AG10803 (cell line): ENCODE data around the gene PRIM1.

ENCODE experiments used
- DNase-seq: peaks from one replicate; pipeline ENCODE4 v3.0.0; 2010; ENCODE audit warnings: low read depth
- H3K4me3 ChIP-seq: 2 replicates; pipeline ENCODE4 v1.5.1; 2011; ENCODE audit warnings: mild to moderate bottlenecking, low read length, control low read depth
- TF ChIP-seq, protein P1 (sequence below): conservative IDR thresholded peaks from 2 replicates; pipeline ENCODE4 v1.5.1; 2011; ENCODE audit warnings: mild to moderate bottlenecking, low read length, control low read depth, inconsistent platforms

The PRIM1 gene

DNA sequence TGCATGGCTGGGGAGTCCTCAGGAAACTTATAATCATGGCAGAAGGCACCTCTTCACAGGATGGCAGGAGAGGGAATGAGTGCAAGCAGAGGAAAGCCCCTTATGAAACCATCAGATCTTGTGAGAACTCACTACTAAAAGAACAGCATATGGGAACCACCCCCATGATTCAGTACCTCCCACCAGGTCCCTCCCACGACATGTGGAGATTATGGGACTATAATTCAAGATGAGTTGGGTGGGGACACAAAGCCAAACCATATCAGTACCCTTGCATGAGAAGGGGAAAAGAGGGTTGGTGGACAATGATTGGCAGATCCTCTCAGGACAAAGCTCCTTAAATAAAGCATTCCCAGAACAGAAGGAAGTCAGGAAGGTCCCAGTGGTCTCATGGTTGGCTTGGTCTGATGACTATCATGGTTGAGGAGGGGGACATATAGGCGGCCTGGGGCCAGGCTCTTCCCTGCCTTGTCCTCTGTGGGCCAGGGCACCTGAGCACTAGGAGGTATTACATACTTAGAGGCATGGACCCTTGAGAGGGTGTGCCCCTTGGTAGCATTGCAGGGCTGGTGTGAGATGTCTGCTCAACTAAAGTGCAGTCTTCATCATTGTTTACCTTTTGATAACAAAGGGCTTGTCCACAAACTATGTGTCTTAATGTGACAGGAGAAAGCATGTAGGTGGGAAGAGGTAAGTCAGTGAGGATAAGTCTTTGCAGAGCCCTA lies 33.2 kb upstream of the PRIM1 start:
- no peak overlapping the region for H3K4me3 ChIP-seq
- TF ChIP-seq, protein P1, sequence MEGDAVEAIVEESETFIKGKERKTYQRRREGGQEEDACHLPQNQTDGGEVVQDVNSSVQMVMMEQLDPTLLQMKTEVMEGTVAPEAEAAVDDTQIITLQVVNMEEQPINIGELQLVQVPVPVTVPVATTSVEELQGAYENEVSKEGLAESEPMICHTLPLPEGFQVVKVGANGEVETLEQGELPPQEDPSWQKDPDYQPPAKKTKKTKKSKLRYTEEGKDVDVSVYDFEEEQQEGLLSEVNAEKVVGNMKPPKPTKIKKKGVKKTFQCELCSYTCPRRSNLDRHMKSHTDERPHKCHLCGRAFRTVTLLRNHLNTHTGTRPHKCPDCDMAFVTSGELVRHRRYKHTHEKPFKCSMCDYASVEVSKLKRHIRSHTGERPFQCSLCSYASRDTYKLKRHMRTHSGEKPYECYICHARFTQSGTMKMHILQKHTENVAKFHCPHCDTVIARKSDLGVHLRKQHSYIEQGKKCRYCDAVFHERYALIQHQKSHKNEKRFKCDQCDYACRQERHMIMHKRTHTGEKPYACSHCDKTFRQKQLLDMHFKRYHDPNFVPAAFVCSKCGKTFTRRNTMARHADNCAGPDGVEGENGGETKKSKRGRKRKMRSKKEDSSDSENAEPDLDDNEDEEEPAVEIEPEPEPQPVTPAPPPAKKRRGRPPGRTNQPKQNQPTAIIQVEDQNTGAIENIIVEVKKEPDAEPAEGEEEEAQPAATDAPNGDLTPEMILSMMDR, result no peak
- DNase-seq, result no peak

DNA sequence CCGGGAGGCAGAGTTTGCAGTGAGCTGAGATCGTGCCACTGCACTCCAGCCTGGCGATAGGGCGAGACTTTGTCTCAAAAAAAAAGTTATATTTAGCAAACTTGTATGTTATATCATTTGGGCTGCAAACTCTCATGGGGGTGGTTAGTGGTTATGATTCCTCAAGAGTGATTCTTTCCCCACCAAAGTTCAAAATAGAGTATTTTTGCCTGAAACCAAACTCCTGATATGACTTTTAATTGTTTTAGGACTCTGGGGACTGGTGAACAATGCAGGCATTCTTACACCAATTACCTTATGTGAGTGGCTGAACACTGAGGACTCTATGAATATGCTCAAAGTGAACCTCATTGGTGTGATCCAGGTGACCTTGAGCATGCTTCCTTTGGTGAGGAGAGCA lies 29.6 kb upstream of the PRIM1 start:
- TF ChIP-seq, protein P1, result no peak
- no peak for DNase-seq
- H3K4me3 ChIP-seq, result no peak overlapping the region

DNA sequence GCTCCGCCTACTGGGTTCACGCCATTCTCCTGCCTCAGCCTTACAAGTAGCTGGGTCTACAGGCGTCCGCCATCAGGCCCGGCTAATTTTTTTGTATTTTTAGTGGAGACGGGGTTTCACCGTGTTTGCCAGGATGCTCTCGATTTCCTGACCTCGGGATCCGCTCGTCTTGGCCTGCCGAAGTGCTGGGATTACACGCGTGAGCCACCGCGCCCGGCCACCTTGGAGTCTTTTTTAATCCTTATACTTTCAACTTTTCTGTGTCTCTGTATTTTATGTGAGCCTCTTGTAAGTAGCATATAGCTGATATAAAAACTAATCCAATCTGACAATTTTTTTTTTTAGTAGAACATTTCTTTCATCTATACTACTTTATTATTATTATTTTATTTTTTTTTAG lies 26.6 kb upstream of the PRIM1 start:
- no peak for DNase-seq
- H3K4me3 ChIP-seq, result no peak overlapping the region

DNA sequence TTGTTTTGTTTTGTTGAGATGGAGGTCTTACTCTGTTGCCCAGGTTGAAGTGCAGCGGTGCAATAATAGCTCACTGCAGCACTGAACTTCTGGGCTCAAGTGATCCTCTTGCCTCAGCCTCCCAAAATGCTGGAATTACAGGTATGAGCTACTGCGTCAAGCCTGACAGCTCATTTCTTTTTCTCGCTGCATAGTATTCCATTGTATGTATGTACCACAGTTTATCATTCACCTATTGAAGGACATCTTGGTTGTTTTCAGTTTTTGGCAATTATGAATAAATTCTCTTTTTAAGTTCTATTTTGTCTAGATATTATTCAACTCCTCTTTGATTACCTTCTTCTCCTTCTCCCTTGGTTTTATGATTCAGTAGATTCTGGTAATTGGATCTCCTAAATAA lies 24.5 kb upstream of the PRIM1 start:
- TF ChIP-seq, protein P1, result no peak
- no peak for DNase-seq
- H3K4me3 ChIP-seq, result no peak overlapping the region

More for the DNA sequence above, 26.6 kb upstream of the PRIM1 start:
- TF ChIP-seq, protein P1, result no peak

DNA sequence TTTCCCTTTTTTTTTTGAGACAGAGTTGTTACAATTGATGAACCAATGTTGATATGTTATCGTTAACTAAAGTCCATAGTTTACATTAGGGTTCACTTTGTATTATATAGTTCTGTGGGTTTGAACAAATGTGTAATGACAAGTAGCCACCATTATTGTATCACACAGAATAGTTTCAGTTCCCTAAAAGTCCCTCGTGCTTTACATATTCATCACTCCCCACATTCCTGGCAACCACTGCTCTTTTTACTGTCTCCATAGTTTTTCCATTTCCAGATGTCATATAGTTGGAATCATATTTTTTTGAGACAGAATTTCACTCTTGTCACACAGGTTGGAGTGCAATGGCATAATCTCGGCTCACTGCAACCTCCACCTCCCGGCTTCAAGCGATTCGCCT lies 23.5 kb upstream of the PRIM1 start:
- TF ChIP-seq, protein P1, result no peak
- DNase-seq, result peak; percentile 31
- H3K4me3 ChIP-seq, result no peak overlapping the region

DNA sequence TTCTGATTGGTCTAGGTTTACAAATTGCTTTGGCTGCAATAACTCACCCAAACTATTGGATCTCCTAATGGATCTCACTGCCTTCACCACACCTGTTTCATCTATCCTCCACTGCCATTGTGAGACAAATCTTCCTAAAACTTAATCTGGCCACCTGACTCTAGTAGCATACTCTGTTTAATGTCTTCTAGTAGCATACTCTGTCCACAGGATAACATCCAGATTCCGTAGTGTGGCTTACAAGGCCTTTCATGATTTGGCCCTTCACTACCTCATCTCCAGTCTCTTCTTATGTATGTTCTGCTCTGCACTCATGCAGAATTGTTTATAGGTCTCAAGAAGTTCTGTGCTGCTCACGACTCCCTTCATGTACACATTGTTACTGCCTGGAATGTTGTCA lies 21.0 kb upstream of the PRIM1 start:
- no peak overlapping the region for H3K4me3 ChIP-seq
- no peak for DNase-seq
- TF ChIP-seq, protein P1, result no peak

DNA sequence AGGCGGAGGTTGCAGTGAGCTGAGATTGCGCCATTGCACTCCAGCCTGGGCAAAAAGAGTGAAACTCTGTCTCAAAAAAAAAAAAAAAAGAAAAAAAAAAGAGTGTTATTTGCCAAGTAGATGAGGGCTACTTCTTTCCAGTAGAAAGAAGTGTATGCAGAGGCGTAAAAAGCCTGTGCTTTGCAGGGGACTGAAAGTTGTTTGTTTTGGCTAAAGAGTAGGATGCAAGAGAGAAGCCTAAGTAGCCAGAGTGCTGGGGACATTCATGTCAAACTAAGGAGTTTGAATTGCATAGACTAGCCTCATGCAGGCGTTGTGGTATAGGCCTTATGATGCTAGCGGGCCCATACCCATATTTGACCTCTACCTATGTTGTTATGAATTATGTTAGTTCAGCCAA lies 20.5 kb upstream of the PRIM1 start:
- DNase-seq, result no peak
- no peak overlapping the region for H3K4me3 ChIP-seq
- TF ChIP-seq, protein P1, result no peak
